Parathyroid adenoma (tissue), 2 donors: Measurements from ENCODE around the gene ELOVL6.

Experiments
- H2AFZ ChIP-seq: fragments of 300-600 bp; sonication (generic); one replicate; pipeline ENCODE4 v1.7.0; 2017; ENCODE audit warnings: antibody characterized with exemption, mild to moderate bottlenecking
- H3K27ac ChIP-seq: fragments of 300-600 bp; sonication (generic); one replicate; pipeline ENCODE4 v1.7.0; 2017
- H3K27me3 ChIP-seq: fragments of 300-600 bp; sonication (generic); one replicate; pipeline ENCODE4 v1.7.0; 2017; ENCODE audit warnings: low read length; ENCODE audit not compliant: control insufficient read depth, insufficient read depth
- H3K36me3 ChIP-seq: fragments of 300-600 bp; sonication (generic); one replicate; pipeline ENCODE4 v1.7.0; 2017; ENCODE audit warnings: low read length; ENCODE audit not compliant: control insufficient read depth, insufficient read depth
- H3K4me1 ChIP-seq: fragments of 300-600 bp; sonication (generic); one replicate; pipeline ENCODE4 v1.7.0; 2017; ENCODE audit warnings: control low read depth
- H3K4me2 ChIP-seq: fragments of 300-600 bp; sonication (generic); one replicate; pipeline ENCODE4 v1.7.0; 2017; ENCODE audit warnings: low read length
- H3K4me3 ChIP-seq: fragments of 300-600 bp; sonication (generic); one replicate; pipeline ENCODE4 v1.7.0; 2017; ENCODE audit warnings: low read depth, low read length
- H3K79me2 ChIP-seq: fragments of 300-600 bp; sonication (generic); one replicate; pipeline ENCODE4 v1.7.0; 2017; ENCODE audit warnings: control low read depth
- H3K9ac ChIP-seq: fragments of 300-600 bp; sonication (generic); one replicate; pipeline ENCODE4 v1.7.0; 2017; ENCODE audit warnings: mild to moderate bottlenecking
- H3K9me3 ChIP-seq: fragments of 300-600 bp; sonication (generic); one replicate; pipeline ENCODE4 v1.7.0; 2017; ENCODE audit warnings: low read length; ENCODE audit not compliant: control insufficient read depth
- CTCF ChIP-seq: fragments of 300-600 bp; sonication (generic); IDR thresholded peaks from one replicate; pipeline ENCODE4 v1.7.0; 2017; ENCODE audit warnings: antibody characterized with exemption, mild to moderate bottlenecking
- donor health status: primary hyperparathyroidism.

ELOVL6 gene

GRCh38 chr4:110119880-110120279 lies 78.5 kb downstream of the ELOVL6 start:
- Histone ChIP-seq H3K79me2 (no peaks in the 10 kb centered on the region), H3K36me3 (no peaks in the 10 kb centered on the region), H3K9ac (no peak overlapping the region), H3K4me1 (no peaks in the 10 kb centered on the region), H3K27me3 (no peaks in the 10 kb centered on the region), H3K4me3 (no peak overlapping the region), H2AFZ (no peak overlapping the region), H3K9me3 (no peaks in the 10 kb centered on the region), H3K27ac (no peak overlapping the region), H3K4me2 (no peak overlapping the region)
- TF ChIP-seq CTCF, result no peak

GRCh38 chr4:110119337-110119736 lies 79.1 kb downstream of the ELOVL6 start:
- H3K4me3 ChIP-seq, result no peak overlapping the region
- no peak overlapping the region for H2AFZ ChIP-seq
- no peaks in the 10 kb centered on the region for H3K27me3 ChIP-seq
- no peaks in the 10 kb centered on the region for H3K79me2 ChIP-seq
- no peaks in the 10 kb centered on the region for H3K4me1 ChIP-seq
- no peak overlapping the region for H3K9ac ChIP-seq
- no peak for TF ChIP-seq CTCF
- no peak overlapping the region for H3K4me2 ChIP-seq
- no peak overlapping the region for H3K27ac ChIP-seq
- H3K36me3 ChIP-seq, result no peaks in the 10 kb centered on the region
- no peaks in the 10 kb centered on the region for H3K9me3 ChIP-seq

- Histone ChIP-seq H3K36me3 (no peaks in the 10 kb centered on the region), H3K9ac (no peak overlapping the region), H3K27me3 (no peaks in the 10 kb centered on the region), H3K4me1 (no peaks in the 10 kb centered on the region), H3K9me3 (no peaks in the 10 kb centered on the region), H2AFZ (no peak overlapping the region), H3K79me2 (no peaks in the 10 kb centered on the region), H3K27ac (no peak overlapping the region), H3K4me2 (no peak overlapping the region), H3K4me3 (no peak overlapping the region)
- no peak for TF ChIP-seq CTCF
Observed at GRCh38 chr4:110112056-110112455, 86.4 kb downstream of the ELOVL6 start.

GRCh38 chr4:110109455-110109854 lies 89.0 kb downstream of the ELOVL6 start:
- TF ChIP-seq CTCF, result no peak
- no peak overlapping the region for H2AFZ ChIP-seq
- no peaks in the 10 kb centered on the region for H3K4me1 ChIP-seq
- no peaks in the 10 kb centered on the region for H3K36me3 ChIP-seq
- no peaks in the 10 kb centered on the region for H3K9me3 ChIP-seq
- H3K9ac ChIP-seq, result no peak overlapping the region
- no peak overlapping the region for H3K4me2 ChIP-seq
- H3K79me2 ChIP-seq, result no peaks in the 10 kb centered on the region
- no peak overlapping the region for H3K27ac ChIP-seq
- H3K4me3 ChIP-seq, result no peak overlapping the region
- H3K27me3 ChIP-seq, result no peaks in the 10 kb centered on the region

- Histone ChIP-seq H3K9me3 (no peaks in the 10 kb centered on the region), H2AFZ (no peak overlapping the region), H3K9ac (no peak overlapping the region), H3K4me3 (no peak overlapping the region), H3K4me2 (no peak overlapping the region), H3K79me2 (no peaks in the 10 kb centered on the region), H3K36me3 (no peaks in the 10 kb centered on the region), H3K27me3 (no peaks in the 10 kb centered on the region), H3K4me1 (no peaks in the 10 kb centered on the region), H3K27ac (no peak overlapping the region)
- no peak for TF ChIP-seq CTCF
Observed at GRCh38 chr4:110108960-110109359, 89.5 kb downstream of the ELOVL6 start.
